Brain pericyte (primary cell): ENCODE measurements around the gene SLC12A8.
A peak's percentile ranks its signal among the peaks of the same experiment; 100 is the strongest.

ENCODE experiments used
- DNase-seq: peaks from one replicate; pipeline ENCODE4 v3.0.0-alpha.2; 2012; ENCODE audit warnings: low read depth, low spot score

Gene SLC12A8

DNA sequence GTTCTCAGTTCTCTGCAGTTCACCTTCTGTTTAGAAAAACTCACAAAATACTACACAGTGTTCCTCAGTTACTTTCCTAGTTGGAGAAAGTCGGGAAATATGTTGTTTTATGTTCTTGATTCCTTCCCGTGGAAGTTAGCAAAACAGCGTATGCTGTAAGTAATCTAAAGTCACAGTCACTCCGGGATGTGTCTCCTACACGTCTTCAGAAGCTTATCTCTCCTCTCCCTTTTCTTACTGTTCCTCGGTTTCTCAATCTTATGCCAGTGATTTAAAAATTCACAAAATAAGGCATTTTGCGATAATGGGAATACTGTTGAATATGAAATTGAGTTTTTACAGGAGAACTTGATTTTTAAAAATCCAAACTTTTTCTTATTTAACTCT is 158.5 kb downstream of the SLC12A8 start:
- DNase-seq, result no peak

DNA sequence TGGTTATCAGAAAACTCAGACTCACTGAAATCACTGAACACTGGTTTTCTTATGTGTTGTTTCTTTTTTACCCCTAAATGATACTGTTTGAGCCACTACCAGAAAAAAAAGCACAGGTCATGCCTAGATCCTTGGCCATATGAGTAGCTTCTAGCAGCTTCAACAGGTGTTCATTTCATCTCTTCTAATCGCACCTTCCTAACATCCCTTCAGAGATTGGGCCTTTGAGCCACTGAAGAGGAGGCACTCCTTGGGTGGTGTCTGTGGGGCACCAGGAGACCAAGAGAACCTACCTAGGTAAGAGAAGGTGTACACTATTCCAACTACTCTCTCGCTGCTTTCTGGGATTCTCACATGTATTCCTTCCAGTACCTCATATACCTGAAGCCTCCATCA is 159.2 kb downstream of the SLC12A8 start:
- no peak for DNase-seq

DNA sequence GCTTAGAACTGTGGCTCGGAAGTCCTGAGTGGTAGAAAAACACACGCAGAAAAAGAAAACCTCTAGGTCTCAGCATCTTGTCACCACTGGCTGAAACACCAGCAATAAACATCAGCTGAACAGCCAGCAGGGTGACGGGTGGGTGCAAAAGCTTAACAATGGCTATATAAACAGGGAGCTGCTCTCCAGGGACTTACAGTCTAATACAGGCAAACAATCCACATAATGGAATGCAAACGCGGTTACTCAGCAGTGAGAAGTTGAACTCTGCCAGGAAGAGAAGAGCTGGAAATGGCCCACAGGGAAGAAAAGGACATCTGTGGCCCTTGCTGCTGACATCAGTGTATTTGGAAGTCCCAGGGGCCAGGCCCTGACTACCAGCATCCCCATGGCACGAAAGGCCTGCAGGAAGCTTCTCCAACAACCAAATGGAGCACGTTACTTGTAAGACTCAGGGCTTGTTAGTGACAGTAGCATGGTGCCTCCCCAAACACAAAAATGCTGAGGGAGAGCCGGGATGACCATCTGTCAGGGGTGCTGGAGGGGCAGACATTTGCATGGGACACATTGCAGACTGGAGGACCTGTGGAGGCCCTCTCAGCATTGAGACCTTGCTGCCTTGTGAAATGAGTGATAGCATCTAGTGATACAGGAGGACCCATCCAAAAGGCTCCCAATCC is 159.8 kb downstream of the SLC12A8 start:
- peak; percentile 67 for DNase-seq

DNA sequence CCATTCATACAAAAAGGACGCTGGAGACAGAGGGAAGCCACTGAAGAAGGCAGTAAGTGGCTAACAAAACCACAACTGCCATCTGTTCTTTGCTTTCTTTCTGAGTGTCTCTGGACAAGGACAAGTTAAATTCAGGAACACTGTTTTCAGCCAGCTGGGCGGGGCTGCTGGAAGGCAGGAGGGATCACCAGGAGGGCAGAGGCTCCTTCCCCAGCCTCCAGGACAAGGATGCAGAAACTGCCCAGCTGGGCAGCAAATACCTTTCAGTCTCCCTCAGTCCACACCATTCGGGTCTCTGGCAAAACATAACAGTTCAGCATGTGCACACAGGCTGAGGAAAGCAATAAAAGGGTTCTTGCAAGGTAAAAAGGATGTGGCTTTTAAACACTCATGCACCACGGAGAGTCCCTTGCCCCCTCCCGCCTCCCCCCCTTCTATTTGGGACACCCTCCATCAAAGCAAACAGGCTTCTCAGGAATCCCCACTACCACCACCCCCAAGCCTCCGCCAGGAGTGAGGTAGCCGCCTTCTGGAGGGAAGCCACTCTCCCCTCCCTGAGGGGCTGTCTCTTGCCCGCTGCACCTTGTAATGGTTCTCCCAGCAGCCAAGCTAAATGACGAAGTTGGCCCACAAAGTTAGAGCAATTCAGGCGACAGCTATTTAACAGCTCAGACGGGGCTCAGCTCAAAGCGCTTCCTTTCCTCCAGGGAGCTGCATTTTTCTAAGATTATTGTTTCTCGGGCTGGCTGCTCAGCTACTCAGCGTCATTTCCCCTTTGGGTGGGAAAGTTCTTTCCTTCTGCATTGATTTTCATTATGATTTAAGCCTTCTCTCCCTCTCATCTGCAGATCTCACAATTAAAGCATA is 160.6 kb downstream of the SLC12A8 start:
- no peak for DNase-seq

DNA sequence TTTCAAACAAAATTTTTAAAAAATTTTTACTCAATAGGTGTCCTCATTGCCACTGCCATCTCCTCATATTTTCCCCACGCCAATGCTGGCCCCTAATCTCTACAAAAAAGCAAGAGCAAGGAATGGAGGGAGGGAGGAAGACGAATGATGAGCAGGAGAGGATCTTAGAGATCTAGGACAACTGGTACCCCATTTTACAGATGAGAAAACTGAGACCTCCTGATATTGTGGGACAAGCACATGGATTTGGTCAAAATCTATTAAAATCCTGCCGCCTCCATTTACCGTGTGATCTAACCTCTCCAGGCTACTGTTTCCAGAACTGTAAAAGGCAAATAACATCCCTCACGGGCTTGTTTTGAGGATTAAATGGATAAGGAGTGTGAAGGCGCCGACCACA is 161.3 kb downstream of the SLC12A8 start:
- no peak for DNase-seq

DNA sequence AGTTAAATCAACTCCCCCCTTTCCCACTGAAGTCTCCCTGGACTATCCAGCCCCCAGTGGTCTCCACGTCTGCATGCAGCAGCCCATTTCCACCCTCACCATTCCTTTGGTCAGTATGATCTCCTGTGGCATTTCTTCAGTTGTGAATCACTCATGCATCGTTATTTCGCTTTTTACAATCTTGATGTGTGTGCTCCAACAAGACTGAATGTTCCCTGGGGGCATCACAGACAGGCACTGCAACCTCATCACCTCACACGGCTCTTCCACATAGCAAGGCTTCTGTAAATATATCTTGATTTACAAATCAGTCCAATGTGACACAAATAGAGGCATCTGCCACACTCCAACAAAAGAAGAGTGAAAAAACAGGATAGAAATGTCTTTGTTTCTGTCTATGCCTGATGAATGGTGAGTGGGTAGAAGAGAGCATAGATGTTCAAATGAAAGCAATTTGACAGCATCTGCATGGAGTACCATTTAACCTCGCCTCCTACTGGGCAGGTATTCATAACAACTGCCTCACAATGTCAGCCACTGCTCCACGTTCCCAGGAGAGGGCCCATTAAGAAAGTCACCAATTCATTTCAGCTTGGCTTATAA is 162.0 kb downstream of the SLC12A8 start:
- DNase-seq, result no peak

DNA sequence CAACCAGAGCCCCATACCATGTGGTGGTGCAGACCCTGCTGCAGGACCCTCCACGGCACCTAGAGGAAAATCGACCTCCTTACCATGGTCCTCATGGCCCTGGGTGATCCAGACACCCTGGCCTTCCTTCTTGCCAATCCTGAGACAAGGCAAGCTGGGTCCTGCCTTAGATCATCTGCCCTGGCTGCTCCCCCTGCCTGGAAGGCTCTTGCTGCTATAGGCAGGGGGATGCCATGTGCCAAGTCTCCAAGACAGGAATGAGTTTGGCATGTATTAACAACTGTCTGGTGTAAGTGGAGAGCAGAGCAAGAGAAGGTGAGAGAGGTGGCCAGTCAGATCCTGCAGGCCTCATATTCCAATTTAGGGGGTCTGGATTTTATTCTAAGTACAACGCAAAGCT is 164.3 kb downstream of the SLC12A8 start:
- DNase-seq, result no peak

DNA sequence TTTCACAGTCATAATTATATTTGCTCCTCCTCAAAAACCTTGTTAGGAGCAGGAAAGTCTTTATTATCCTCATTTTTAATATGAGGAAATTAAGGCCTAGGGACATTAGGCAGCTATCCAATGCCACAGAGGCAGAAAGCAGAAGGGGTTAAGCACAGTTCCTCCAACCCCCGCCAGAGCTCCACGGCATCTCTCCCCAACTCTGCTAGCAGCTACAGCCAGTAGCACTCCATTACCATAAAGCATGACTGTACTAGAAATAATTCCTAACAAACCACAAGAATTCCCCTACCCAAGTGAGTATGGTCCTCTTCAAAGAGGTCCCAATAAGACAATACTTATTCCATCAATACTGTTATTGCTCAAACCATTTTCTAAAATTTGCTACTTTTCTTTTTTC is 166.6 kb downstream of the SLC12A8 start:
- no peak for DNase-seq

DNA sequence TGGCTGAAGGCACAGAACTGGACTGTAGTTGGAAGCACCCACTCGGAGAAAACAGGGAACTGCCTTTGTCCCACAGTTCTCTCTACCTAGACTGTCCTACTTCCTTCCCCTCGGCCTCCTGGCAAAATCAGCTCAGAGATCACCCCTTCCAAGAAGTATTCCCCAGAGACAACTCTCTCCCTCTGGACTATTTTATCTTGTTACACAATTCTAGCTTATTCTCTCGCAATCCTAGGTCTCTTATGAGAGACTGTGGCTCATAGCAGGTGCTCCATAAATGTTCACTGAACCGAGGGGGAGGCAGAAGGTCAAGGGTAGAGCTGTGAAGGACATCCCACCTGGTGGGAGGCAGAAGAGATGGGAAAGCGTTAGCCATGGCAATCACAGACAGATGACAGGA is 167.4 kb downstream of the SLC12A8 start:
- no peak for DNase-seq

DNA sequence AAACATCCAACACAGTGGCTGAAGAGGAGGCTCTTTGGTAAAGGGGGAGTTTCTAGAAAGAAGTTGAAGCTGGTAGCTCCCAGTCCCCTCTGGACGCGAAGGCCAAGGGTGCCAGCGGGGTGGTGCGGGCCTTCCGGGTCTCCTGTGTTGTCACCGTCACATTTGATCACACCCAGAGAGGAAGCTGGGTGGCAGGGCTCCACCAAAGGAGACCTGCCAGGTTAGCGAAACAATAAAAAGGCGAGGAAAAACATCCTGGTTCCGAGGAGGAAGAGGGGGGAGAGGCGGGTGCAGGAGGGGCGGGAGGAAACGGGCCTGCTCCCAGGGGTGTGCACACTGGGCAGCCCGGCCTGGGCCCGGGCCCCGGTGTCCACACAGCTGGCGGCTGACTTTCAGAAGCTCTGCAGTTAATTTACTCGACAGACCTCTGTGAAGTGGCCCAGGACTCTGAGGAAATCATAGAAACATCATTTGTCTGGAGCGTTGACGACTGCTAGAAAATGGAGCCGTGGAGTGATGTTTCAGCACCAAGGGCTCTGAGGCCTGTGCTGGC is 168.9 kb downstream of the SLC12A8 start:
- no peak for DNase-seq

DNA sequence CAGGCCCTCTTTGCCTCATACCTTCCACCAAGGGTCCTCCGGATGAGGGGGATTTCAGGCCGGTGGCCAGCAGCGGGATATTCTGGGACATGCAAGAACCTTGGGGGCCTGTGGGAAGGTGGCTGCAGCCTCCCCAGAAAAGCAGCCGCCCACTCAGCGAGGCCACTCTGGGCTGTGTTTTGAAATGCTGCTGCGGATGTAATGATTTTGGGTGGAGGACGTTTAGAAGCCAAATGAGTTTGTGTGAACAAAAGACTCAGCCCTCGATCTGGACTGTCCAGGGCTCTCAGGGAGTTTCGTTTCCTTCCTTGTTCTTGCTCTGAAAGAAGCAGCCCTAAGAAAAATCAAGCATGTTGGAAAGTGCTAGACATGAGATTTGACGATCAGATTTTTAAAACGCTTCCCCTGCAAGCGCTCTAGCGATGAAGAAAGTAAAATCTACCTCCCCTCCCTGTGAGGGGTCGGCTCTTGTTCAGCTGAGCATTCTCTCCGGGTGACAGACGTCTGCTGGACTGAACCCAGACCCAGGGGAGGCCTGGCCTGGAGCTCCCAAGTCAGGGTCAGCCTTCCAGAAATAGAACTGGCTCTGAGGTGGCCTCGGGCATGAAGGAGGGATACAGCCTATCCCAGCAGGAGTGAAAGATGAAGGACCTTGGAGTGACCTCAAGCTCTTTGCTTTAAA is 169.7 kb downstream of the SLC12A8 start:
- DNase-seq, result no peak

DNA sequence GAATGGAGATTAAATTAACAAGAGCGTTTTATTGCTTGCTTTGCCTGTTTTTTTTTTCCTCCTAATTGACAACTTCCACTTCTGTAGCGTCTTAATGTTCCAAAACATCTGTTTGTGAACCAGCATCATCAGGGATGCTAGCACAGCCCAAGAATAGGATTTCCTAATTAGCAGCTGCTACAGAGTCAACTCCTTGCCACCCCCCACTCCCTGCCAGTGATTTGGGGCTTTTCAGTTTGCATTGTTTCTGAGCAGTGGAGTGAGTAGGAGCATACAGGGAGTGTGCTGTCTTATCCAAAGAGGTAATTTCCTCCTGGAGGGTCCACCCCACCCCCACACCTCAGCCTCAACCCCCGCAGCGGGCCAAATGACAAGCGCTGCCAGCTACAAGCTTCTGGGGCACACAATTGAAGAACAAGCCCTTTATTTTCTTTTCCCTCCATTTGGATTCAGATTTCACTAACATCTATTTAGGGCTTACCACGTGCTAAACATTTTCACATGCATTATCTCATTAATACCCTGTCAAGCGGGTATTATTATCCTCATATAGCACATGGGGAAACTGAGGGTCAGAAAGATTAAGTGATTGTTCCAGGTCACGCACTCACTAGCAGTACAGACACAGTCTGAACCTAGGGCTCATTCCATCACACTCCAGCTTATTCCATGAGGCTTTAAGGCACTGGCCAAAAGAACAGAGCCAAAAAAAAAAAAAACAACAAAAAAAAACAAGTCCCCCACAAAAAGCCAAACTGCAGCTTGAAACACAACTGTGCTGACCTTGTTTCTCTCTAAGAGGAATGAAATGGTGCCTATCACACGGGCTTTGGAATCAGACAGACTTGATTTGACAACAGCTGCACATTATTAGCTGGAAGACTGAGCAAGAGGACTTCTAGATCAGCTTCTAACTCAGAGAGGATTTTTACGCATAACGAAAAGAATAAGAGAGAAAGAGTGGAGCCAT is 173.1 kb downstream of the SLC12A8 start:
- no peak for DNase-seq

DNA sequence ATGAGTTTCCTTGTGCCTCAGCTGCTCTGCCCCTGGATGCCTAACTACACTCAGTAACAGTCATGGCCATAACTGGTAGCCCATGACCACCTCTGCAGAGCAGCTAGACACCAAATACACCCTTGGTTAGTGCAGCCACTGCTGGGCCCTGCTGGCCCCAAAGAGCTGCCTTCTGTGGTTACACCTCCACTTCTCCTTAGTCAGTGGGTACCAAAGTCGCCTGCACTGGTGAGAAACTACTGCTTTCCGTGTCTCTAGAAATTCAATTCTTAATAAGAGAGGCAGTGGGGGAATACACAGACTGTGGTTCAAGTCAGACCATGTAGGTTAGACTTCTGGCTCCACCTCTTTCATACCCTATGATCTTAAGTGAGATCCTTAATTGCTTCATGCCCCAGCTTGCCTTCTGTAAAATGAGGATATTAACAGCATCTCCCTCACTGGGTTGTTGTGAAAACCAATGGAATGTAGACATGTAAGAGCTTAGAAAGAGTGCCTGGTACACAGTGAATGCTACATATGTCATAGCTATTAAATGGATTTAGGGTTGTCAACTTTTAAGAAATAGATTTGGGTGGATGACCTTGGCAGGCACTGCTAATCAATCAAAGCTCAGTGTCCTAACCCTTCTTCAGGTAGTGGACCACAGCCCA is 174.9 kb downstream of the SLC12A8 start:
- DNase-seq, result no peak

DNA sequence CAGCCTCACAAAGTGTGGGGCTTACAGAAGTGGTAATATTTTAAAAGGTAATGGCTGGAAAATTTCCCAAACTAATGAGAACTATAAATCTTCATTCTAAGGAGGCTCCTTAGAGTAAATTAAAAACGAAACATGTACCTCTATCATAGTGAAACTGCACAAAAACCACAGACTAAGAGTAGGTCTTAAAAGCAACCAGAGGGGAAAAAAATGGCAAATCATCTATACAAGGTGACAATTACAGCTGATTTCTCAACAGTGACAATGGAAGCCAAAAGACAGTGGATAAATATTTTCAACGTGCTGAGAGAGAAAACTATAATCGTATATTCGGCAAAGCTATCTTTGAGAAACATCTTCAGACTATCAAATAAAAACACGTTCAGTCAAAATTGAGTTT is 177.3 kb downstream of the SLC12A8 start:
- no peak for DNase-seq

DNA sequence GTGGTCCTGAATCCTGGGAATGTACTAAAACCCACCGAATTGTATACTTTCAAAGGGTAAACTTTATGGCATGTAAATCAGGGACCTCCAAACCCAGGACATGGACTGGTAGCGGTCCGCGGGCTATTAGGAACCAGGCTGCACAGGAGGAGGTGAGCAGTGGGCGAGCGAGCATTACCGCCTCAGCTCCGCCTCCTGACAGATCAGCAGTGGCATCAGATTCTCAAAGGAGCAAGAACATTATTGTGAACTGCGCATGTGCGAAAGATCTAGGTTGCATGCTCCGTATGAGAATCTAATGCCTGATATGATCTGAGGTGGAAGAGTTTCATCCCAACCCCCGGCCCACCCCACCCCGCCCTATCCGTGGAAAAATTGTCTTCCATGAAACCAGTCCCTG is 178.9 kb downstream of the SLC12A8 start:
- no peak for DNase-seq

DNA sequence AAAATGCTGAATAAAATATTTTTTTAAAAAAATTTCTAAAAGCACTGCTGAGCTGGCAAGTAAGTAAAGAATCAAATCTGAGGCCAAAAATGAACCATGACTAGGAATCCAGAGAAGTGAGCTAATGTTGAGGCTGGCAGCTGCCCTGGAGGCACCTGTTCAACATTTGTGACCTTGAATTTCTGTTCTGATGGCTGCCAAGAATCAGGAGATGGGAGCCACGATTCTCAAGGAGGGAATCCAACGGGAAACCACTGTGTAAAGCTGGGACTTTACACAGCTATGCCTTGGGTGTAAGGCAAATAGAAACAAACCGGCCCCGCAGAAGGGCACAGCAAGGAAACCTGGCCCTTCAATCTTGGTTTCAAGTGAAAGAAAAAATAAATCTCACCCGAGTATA is 179.4 kb downstream of the SLC12A8 start:
- no peak for DNase-seq

DNA sequence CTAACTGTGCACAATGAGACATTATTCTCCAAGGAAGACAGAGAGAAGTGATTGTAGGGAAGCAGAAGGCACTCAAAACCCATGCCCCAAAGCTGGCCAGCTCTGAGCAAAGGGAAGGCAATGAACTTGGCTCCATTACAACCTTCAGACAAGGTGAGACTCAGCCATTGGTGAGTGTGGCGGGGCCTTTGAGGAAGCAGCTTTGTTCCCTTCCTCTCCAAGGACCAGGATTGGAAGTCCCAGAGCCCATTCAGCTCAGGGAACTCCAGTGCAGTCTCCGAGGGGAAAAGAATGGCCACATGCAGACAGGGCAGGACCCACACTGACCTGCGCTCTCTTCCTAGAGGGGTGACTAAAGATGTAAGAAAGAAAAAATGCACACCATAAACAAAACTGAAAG is 179.9 kb downstream of the SLC12A8 start:
- no peak for DNase-seq
